ENCODE data around the gene CRACDL. TPM values are rescaled to one million over a fixed set of nuclear protein-coding genes. Genes with fewer than 3 reads are reported as not detected.

Gene CRACDL
- total RNA-seq, 1 experiment from 2014 or later, result 1.1 TPM

DNA sequence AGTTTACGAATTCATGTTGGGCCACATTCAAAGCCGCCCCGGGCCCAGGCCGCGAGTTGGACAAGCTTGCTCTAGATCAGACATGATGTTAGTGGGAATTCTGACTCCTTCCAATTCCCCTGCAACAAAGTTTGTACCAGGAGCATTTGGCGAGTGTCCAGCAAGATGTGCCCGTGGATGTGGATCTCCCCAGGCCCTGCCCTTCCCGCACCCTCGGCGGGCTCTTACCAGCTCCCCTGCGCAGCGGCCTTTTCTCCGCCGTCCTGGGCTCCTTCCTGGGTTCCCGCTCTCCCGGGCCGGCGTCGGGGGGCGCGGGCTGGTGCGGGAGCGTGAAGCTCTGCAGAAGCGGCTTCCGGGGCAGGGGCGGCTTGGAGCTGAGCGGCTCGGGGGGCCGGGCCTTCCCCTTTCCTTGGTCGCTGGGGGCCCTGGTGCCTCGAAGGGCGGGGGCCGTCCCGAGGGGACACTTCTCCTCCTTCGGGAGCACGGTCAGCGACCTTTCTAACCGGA, 114.3 kb downstream of the CRACDL start:
- Mint-ChIP-seq H3K27ac (ENCODE audit: unreplicated experiment) (no peak overlapping the region), H3K9me3 (ENCODE audit: unreplicated experiment) (no peaks in the 10 kb centered on the region), H3K4me3 (ENCODE audit: unreplicated experiment) (no peak overlapping the region), H3K27me3 (ENCODE audit: insufficient read depth, unreplicated experiment) (no peaks in the 10 kb centered on the region), H3K36me3 (ENCODE audit: insufficient read depth, unreplicated experiment) (no peaks in the 10 kb centered on the region), H3K4me1 (ENCODE audit: low read depth, unreplicated experiment) (peaks cover 7% of the 10 kb centered on the region)
- H3K9me3 ChIP-seq, result no peaks in the 10 kb centered on the region
- TF ChIP-seq, protein P1, sequence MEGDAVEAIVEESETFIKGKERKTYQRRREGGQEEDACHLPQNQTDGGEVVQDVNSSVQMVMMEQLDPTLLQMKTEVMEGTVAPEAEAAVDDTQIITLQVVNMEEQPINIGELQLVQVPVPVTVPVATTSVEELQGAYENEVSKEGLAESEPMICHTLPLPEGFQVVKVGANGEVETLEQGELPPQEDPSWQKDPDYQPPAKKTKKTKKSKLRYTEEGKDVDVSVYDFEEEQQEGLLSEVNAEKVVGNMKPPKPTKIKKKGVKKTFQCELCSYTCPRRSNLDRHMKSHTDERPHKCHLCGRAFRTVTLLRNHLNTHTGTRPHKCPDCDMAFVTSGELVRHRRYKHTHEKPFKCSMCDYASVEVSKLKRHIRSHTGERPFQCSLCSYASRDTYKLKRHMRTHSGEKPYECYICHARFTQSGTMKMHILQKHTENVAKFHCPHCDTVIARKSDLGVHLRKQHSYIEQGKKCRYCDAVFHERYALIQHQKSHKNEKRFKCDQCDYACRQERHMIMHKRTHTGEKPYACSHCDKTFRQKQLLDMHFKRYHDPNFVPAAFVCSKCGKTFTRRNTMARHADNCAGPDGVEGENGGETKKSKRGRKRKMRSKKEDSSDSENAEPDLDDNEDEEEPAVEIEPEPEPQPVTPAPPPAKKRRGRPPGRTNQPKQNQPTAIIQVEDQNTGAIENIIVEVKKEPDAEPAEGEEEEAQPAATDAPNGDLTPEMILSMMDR (IDR thresholded peaks at IDR 0.05; ENCODE audit: insufficient read depth in 1 of 2, low read depth in 1 of 2, low read length in 1 of 2, severe bottlenecking in 1 of 2, unreplicated experiment in 1 of 2), result no peak
- POLR2A ChIA-PET, result interaction anchor here (0.6 kb wide), 1 partner anchor 213 kb away, joined by 3 read pairs; no protein-coding TSS in a partner anchor
- no peaks in the 10 kb centered on the region for H3K27me3 ChIP-seq (replicated peaks; ENCODE audit: control insufficient read depth, insufficient read depth, low read length)
- CTCF ChIA-PET, result no interaction called here
- no peaks in the 10 kb centered on the region; the same call in 1 of the 2 replicates for H3K36me3 ChIP-seq (ENCODE audit: control insufficient read depth, insufficient read depth, low read length)
- no peak overlapping the region for H3K4me3 ChIP-seq (ENCODE audit: low read depth, low read length)
- intact Hi-C loops (cut with micrococcal nuclease; ENCODE audit: unreplicated experiment), result no loop called here
- H3K4me1 ChIP-seq, result peaks cover 7% of the 10 kb centered on the region
- no peak for DNase-seq
- no TSS peak for BruUV-seq (replicated peaks)

DNA sequence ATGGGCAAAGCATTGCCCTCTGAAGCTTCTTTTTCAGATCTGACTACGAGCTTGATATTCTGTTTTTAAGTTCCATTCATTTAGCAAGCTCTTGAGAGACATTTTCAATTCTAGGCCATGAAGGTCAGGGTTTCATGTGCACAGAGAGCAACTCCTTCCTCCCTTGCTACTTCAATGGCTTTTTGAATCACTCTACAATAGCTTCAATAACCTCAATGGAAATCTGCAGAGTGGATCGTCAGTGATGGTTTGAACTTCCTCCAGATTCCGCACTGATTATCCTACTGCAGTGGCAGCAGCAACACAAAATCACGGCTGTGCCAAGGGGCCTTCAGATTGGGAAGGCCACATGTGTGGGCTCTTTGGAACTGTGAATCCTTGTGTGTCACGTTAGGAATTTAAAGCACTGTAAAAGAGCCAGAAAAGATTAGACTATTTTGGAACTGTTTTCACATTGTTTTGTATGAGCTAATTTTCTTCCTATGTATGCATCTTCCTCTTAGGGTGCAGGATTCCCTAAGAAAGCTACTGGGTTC, 116.7 kb downstream of the CRACDL start:
- H3K4me1 ChIP-seq, result peaks cover 7% of the 10 kb centered on the region
- TF ChIP-seq, protein P1 (IDR thresholded peaks at IDR 0.05; ENCODE audit: insufficient read depth in 1 of 2, low read depth in 1 of 2, low read length in 1 of 2, severe bottlenecking in 1 of 2, unreplicated experiment in 1 of 2), result no peak
- H3K4me3 ChIP-seq (ENCODE audit: low read depth, low read length), result no peak overlapping the region
- BruUV-seq (replicated peaks), result no TSS peak
- H3K36me3 ChIP-seq (ENCODE audit: control insufficient read depth, insufficient read depth, low read length), result no peaks in the 10 kb centered on the region; the same call in 1 of the 2 replicates
- no peaks in the 10 kb centered on the region for H3K27me3 Mint-ChIP-seq (ENCODE audit: insufficient read depth, unreplicated experiment)
- no peaks in the 10 kb centered on the region for H3K36me3 Mint-ChIP-seq (ENCODE audit: insufficient read depth, unreplicated experiment)
- H3K4me3 Mint-ChIP-seq (ENCODE audit: unreplicated experiment), result no peak overlapping the region
- no peaks in the 10 kb centered on the region for H3K9me3 ChIP-seq
- H3K9me3 Mint-ChIP-seq (ENCODE audit: unreplicated experiment), result no peaks in the 10 kb centered on the region
- peaks cover 7% of the 10 kb centered on the region for H3K4me1 Mint-ChIP-seq (ENCODE audit: low read depth, unreplicated experiment)
- CTCF ChIA-PET, result interaction anchor here (1.0 kb wide), 1 partner anchor 170 kb away, joined by 3 read pairs; no protein-coding TSS in a partner anchor
- H3K27me3 ChIP-seq (replicated peaks; ENCODE audit: control insufficient read depth, insufficient read depth, low read length), result no peaks in the 10 kb centered on the region
- POLR2A ChIA-PET, result interaction anchor here (0.7 kb wide), 1 partner anchor 86 kb away, joined by 8 read pairs; no protein-coding TSS in a partner anchor
- intact Hi-C loops (cut with micrococcal nuclease; ENCODE audit: unreplicated experiment), result no loop called here
- no peak overlapping the region for H3K27ac Mint-ChIP-seq (ENCODE audit: unreplicated experiment)
- DNase-seq, result no peak

DNA sequence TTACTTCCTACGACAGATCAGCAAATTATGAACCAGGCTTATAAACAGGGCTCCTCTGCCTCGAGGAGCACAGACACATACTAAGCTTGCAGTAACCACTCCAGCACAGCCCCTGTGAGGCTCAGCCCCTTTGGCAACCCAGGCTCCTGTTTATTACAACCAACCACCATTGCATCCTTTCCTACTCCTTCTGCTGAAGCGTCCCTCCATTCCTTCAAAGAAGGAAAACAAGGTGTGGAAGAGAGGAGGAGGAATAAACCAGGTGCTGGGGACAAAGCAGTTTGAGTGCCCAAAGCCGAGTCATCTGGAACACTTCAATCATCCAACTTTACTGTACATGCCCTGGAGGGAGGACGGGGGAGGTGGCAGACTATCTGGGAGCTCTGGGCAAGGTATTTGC, 117.9 kb downstream of the CRACDL start:
- CTCF ChIA-PET, result no interaction called here
- no peak overlapping the region for H3K4me3 Mint-ChIP-seq (ENCODE audit: unreplicated experiment)

More for the DNA sequence above, 117.9 kb downstream of the CRACDL start:
- H3K27me3 Mint-ChIP-seq (ENCODE audit: insufficient read depth, unreplicated experiment), result no peaks in the 10 kb centered on the region
- Histone ChIP-seq H3K4me3 (ENCODE audit: low read depth, low read length) (no peak overlapping the region), H3K27me3 (replicated peaks; ENCODE audit: control insufficient read depth, insufficient read depth, low read length) (no peaks in the 10 kb centered on the region), H3K9me3 (no peaks in the 10 kb centered on the region), H3K4me1 (peaks cover 7% of the 10 kb centered on the region), H3K36me3 (ENCODE audit: control insufficient read depth, insufficient read depth, low read length) (no peaks in the 10 kb centered on the region; the same call in 1 of the 2 replicates)
- H3K27ac Mint-ChIP-seq (ENCODE audit: unreplicated experiment), result peak overlapping the region; percentile 9
- POLR2A ChIA-PET, result no interaction called here
- H3K9me3 Mint-ChIP-seq (ENCODE audit: unreplicated experiment), result no peaks in the 10 kb centered on the region
- no TSS peak for BruUV-seq (replicated peaks)
- TF ChIP-seq, protein P1 (IDR thresholded peaks at IDR 0.05; ENCODE audit: insufficient read depth in 1 of 2, low read depth in 1 of 2, low read length in 1 of 2, severe bottlenecking in 1 of 2, unreplicated experiment in 1 of 2), result no peak
- no peak for DNase-seq
- intact Hi-C loops (cut with micrococcal nuclease; ENCODE audit: unreplicated experiment), result no loop called here
- H3K36me3 Mint-ChIP-seq (ENCODE audit: insufficient read depth, unreplicated experiment), result no peaks in the 10 kb centered on the region
- H3K4me1 Mint-ChIP-seq (ENCODE audit: low read depth, unreplicated experiment), result peaks cover 7% of the 10 kb centered on the region
